Common myeloid progenitor, CD34-positive (primary cell): ENCODE results near the gene FAM163B.
A peak's percentile ranks its signal among the peaks of the same experiment; 100 is the strongest.

ENCODE experiments used
- CTCF ChIA-PET: fragments of 350-600 bp; sonication (Branson Sonifier 250); formaldehyde crosslinking; loops from one replicate; lab custom pipeline; 2021; ENCODE audit warnings: antibody characterized with exemption; lab: Charles Lee
- POLR2A ChIA-PET: fragments of 350-600 bp; sonication (Branson Sonifier 250); formaldehyde crosslinking; loops from one replicate; lab custom pipeline; 2021; ENCODE audit warnings: antibody characterized with exemption; lab: Charles Lee
- DNase-seq, 3 donors: peaks; one replicate each; pipeline versions ENCODE4 v3.0.0 to v3.0.0-alpha.2; 2013
- H3K27ac ChIP-seq, 2 experiments: 1 replicate in 1 of 2; 2 replicates in 1 of 2; pipeline ENCODE4 v1.7.0; 2013; ENCODE audit warnings: inconsistent platforms in 2 of 2, low read length in 2 of 2, mild to moderate bottlenecking in 2 of 2, low read depth in 1 of 2, moderate library complexity in 1 of 2; ENCODE audit not compliant: severe bottlenecking in 2 of 2, insufficient read depth in 1 of 2, poor library complexity in 1 of 2
- H3K27me3 ChIP-seq, 5 experiments: replicated peaks in 2 of 5; 1 replicate in 3 of 5; 2 replicates in 2 of 5; pipeline versions ENCODE4 v1.6.1 to v1.7.0; 2013; ENCODE audit warnings: low read length in 4 of 5, mild to moderate bottlenecking in 2 of 5, moderate library complexity in 2 of 5, inconsistent platforms in 1 of 5; ENCODE audit not compliant: insufficient read depth in 5 of 5, control insufficient read depth in 4 of 5
- H3K36me3 ChIP-seq, 4 experiments: 1 replicate in 2 of 4; 2 replicates in 2 of 4; pipeline versions ENCODE4 v1.6.1 to v1.7.0; 2013; ENCODE audit warnings: low read length in 3 of 4, control low read depth in 1 of 4, mild to moderate bottlenecking in 1 of 4; ENCODE audit not compliant: control insufficient read depth in 4 of 4, insufficient read depth in 4 of 4
- H3K4me1 ChIP-seq, 4 experiments: 1 replicate in 3 of 4; 2 replicates in 1 of 4; pipeline versions ENCODE4 v1.6.1 to v1.7.1; 2013; ENCODE audit warnings: low read length in 3 of 4, mild to moderate bottlenecking in 3 of 4, control low read depth in 1 of 4, inconsistent platforms in 1 of 4, moderate library complexity in 1 of 4; ENCODE audit not compliant: control insufficient read depth in 4 of 4, insufficient read depth in 4 of 4; ENCODE audit errors: control extremely low read depth in 1 of 4
- H3K4me3 ChIP-seq, 7 experiments: 1 replicate in 4 of 7; 2 replicates in 3 of 7; pipeline versions ENCODE4 v1.5.1 to v1.7.0; 2013; ENCODE audit warnings: mild to moderate bottlenecking in 7 of 7, low read length in 6 of 7, moderate library complexity in 6 of 7, inconsistent platforms in 2 of 7, low read depth in 2 of 7, control low read depth in 1 of 7; ENCODE audit not compliant: insufficient read depth in 4 of 7, control insufficient read depth in 1 of 7; ENCODE audit errors: extremely low read depth in 1 of 7
- H3K9me3 ChIP-seq, 5 experiments: 1 replicate in 4 of 5; 2 replicates in 1 of 5; pipeline versions ENCODE4 v1.6.1 to v1.7.1; 2013; ENCODE audit warnings: low read length in 4 of 5, mild to moderate bottlenecking in 2 of 5, inconsistent platforms in 1 of 5, low read depth in 1 of 5, moderate library complexity in 1 of 5; ENCODE audit not compliant: control insufficient read depth in 4 of 5, insufficient read depth in 2 of 5; ENCODE audit errors: control extremely low read depth in 1 of 5
- WGBS: methylation state at CpG from one replicate; pipeline ENCODE4 v1.1.5; 2013; ENCODE audit not compliant: insufficient coverage; 5-methylcytosine and 5-hydroxymethylcytosine counted together

FAM163B gene

DNA sequence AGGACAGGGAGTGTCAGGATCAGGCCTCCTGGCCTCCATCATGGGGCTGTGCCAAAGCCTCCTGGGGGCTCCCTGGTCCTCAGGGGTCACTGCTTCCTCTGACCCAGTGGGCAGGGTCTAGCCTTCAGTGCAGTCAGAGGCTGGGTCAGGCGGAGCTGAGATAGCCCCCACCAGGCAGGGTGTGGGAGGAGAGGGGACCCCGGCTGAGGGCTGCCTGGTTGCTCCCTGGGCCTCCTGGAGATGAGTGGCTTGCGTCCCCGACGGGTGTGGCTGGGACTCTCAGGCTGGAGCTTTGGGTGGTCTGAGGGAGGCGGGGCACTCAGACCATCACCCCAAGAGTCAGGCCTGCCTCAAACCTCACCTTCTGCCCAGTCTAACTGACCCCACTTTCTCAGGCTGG is 21.7 kb downstream of the FAM163B start:
- peaks cover 0 to 58% (median 2%) of the 10 kb centered on the region in 5 experiments for H3K27me3 ChIP-seq
- peaks cover 0 to 6% (median 0%) of the 10 kb centered on the region in 5 experiments for H3K9me3 ChIP-seq
- H3K4me3 ChIP-seq: no peak overlapping the region
- ChIA-PET CTCF (interaction anchor here (1.2 to 1.7 kb wide), 3 partner anchors 9 to 47 kb away, joined by 3 to 4 read pairs (median 3); no protein-coding TSS in a partner anchor), POLR2A (no interaction called here)
- 100% methylated on average over 4 of the region's 6 CpGs for WGBS
- peaks cover 0 to 23% (median 18%) of the 10 kb centered on the region in 4 experiments for H3K4me1 ChIP-seq
- H3K36me3 ChIP-seq: no peaks in the 10 kb centered on the region
- no peak overlapping the region for H3K27ac ChIP-seq
- DNase-seq: no peak

DNA sequence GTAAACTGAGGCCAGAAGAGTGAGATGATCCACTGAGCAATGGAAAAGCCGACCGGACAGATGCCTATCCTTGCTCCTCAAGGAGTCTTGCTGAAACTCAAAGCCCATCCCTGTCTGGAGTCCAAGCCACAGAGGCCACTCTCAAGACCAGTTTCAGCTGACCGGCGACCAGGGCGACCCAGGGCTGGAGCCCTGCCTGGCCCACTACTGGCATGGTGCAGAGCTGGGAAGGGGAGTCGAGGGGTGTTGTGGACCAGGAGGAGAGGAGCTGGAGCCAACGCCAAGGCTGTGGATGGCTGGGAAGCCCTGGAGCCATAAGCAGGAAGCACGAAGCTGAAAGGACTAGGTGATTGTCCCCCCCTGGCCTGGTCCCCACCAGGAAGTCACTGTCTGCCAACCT is 22.1 kb downstream of the FAM163B start:
- 81% methylated on average over 8 of the region's 8 CpGs for WGBS
- H3K4me3 ChIP-seq: no peak overlapping the region
- peaks cover 0 to 6% (median 0%) of the 10 kb centered on the region in 5 experiments for H3K9me3 ChIP-seq
- POLR2A ChIA-PET: no interaction called here
- CTCF ChIA-PET: interaction anchor here (1.2 to 1.7 kb wide), 3 partner anchors 9 to 47 kb away, joined by 3 to 4 read pairs (median 3); no protein-coding TSS in a partner anchor
- peaks cover 0 to 58% (median 2%) of the 10 kb centered on the region in 5 experiments for H3K27me3 ChIP-seq
- H3K36me3 ChIP-seq: no peaks in the 10 kb centered on the region
- peaks cover 0 to 23% (median 18%) of the 10 kb centered on the region in 4 experiments for H3K4me1 ChIP-seq
- no peak for DNase-seq
- H3K27ac ChIP-seq: no peak overlapping the region

DNA sequence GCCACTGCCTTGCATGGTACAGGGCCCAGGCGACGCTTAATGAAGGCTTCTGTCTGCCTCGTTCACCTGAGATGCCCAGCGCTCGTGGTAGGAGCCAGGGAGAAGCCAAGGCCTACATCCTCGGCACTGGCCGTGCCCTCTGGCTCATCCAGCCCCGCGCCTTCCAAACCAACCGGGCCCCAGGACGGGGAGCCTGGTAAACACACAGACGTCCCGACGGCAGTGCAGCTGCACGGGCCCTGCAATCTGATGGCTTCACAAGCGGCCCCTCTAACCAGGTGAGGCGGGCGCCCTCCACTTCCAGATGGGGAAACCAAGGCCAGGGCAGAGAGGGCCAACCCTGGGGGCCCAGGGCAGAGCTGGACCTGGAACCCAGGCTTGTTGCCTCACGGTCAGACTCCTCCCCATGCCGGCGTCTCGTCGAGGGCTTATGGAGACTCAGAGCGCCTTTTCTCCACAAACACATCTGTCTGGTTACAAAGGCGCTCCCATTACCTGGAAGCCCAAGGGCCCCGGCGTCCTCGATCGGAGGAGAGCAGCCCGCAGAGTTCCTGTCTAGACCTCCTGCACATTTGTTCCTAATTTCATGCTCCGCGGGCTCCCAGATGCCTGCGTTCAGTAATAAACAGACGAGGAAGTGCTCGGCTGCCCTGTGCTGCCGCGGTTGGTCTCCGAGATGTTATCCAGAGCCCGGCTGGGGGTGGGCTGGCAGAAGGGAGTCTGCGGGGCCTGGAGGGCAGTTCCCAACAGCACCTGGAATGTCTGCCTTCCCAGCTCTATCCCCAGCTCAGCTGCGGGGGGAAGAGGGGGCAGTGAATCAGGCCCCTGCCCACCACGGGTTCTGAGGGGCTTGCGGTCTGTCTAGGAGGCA is 23.5 kb downstream of the FAM163B start:
- peak overlapping the region in 3 of 7 experiments; percentile 19 to 48 (median 26) for H3K4me3 ChIP-seq
- ChIA-PET CTCF (interaction anchor here (0.8 to 1.7 kb wide), 4 partner anchors 7 to 196 kb away, joined by 3 to 5 read pairs (median 4); no protein-coding TSS in a partner anchor), POLR2A (interaction anchor here (0.6 kb wide), 2 partner anchors 59 to 912 kb away, joined by 3 read pairs; no protein-coding TSS in a partner anchor)
- DNase-seq: peak; percentile 20 to 59 (median 54)
- no peak overlapping the region for H3K27ac ChIP-seq
- peaks cover 0 to 6% (median 0%) of the 10 kb centered on the region in 5 experiments for H3K9me3 ChIP-seq
- H3K36me3 ChIP-seq: no peaks in the 10 kb centered on the region
- H3K27me3 ChIP-seq: peaks cover 0 to 54% (median 6%) of the 10 kb centered on the region in 5 experiments
- 14% methylated on average over 43 of the region's 43 CpGs for WGBS
- H3K4me1 ChIP-seq: peaks cover 0 to 23% (median 18%) of the 10 kb centered on the region in 4 experiments

DNA sequence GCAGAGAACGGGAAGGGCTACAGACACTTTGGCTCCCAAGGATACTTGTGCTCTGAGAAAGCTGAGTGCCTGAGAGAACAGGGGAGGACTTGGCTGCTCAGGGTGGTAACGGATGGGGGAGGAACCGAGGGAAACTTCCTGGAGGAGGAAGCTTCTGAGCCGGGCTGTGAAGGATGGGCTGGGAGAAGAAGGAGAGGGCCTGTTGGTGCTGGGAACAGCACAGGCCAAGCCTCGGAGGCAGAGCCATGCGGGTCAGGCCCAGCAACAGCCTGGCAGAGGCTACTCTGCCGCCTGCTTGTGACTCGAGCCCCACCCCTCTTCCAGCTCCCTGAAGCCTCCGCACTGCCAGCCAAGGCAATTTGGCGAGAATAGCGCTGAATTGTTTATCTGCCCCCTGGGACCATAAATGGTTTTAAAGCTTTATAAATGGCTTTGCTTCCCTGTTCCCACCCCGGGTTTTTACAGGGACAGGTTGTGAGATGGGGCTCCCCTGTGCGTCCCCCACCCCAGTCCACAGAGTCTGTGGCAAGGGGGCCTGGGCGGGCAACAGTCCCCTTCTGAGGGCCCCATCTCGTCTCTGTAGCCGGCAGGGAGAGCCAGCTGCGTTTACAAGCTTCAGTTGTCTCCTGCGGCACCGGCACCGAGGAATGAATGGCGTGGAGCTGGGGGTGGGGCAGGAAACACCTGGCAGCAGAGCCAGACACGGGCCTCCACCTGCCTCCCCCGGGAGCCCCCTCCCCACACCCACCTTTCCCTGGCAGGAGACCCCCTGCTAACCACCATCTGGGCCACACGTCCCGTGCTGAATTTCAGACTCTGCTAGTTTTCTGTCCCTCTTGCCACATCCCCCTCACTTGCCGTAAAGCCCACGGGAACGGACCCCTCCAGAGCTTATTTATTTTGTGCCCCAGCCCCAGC is 24.4 kb downstream of the FAM163B start:
- 11% methylated on average over 19 of the region's 28 CpGs for WGBS
- Histone ChIP-seq H3K36me3 (no peaks in the 10 kb centered on the region), H3K4me1 (peaks cover 0 to 23% (median 18%) of the 10 kb centered on the region in 4 experiments), H3K27ac (no peak overlapping the region), H3K9me3 (peaks cover 0 to 6% (median 0%) of the 10 kb centered on the region in 5 experiments), H3K4me3 (peak overlapping the region in 2 of 7 experiments; percentile 19 to 26), H3K27me3 (peaks cover 0 to 51% (median 6%) of the 10 kb centered on the region in 5 experiments)
- ChIA-PET POLR2A (interaction anchor here (0.6 to 0.8 kb wide), 2 partner anchors 51 to 60 kb away, joined by 3 read pairs; no protein-coding TSS in a partner anchor), CTCF (interaction anchor here (0.8 to 1.5 kb wide), 4 partner anchors 44 to 197 kb away, joined by 3 to 5 read pairs (median 4); no protein-coding TSS in a partner anchor)
- DNase-seq: peak; percentile 7 to 76 (median 69)

DNA sequence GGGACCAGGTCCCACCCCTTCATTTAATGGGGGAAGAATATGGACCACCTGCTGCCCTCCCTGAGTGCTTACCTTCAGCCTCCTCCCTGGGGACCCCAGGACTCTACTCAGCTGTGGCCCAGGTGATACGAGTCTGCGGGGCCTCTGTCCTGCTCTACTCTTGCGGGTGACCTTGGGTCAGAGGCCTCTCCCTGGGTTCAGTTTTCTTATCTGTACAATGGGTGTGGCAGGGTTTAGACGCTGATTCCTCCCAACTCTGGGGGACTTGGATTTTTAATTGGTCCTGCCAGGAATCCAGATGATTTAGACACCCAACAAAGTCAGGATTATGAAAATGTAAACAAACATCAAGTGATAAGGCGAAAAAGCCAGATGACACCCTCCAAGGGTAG is 25.0 kb downstream of the FAM163B start:
- H3K4me1 ChIP-seq: peaks cover 0 to 24% (median 19%) of the 10 kb centered on the region in 4 experiments
- H3K27ac ChIP-seq: no peak overlapping the region
- no peak for DNase-seq
- H3K9me3 ChIP-seq: peaks cover 0 to 6% (median 0%) of the 10 kb centered on the region in 5 experiments
- H3K27me3 ChIP-seq: peaks cover 0 to 55% (median 11%) of the 10 kb centered on the region in 5 experiments
- H3K4me3 ChIP-seq: no peak overlapping the region
- H3K36me3 ChIP-seq: no peaks in the 10 kb centered on the region
- 96% methylated on average over 4 of the region's 5 CpGs for WGBS
- ChIA-PET POLR2A (no interaction called here), CTCF (interaction anchor here (1.3 to 1.5 kb wide), 2 partner anchors 52 to 198 kb away, joined by 3 to 4 read pairs; no protein-coding TSS in a partner anchor)

DNA sequence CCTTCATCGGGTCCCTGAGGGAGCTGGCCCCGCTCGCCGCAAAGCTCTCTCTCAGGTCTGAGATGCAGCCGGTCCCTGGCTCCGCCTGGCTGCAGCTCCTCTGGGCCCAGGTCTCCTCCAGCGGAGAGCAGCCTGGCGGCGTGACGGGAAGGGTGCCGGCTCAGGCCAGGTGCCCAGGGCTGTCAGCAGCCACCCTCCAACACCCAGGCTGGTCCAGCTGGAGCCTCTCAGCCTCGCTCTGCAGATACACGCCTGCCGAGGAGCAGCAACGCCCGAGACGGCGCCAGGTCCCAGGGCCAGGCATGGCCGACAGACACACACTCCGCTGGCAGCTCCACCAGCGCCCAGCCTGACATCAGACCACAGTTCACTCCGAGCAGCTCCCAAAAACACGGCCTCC is 25.6 kb downstream of the FAM163B start:
- Histone ChIP-seq H3K27me3 (peaks cover 0 to 61% (median 13%) of the 10 kb centered on the region in 5 experiments), H3K4me1 (peaks cover 0 to 30% (median 22%) of the 10 kb centered on the region in 4 experiments), H3K36me3 (no peaks in the 10 kb centered on the region), H3K4me3 (no peak overlapping the region), H3K9me3 (peaks cover 0 to 4% (median 0%) of the 10 kb centered on the region in 5 experiments), H3K27ac (no peak overlapping the region)
- DNase-seq: no peak
- CTCF ChIA-PET: no interaction called here
- POLR2A ChIA-PET: interaction anchor here (0.6 kb wide), 1 partner anchor 34 kb away, joined by 3 read pairs; no protein-coding TSS in a partner anchor
- WGBS: 94% methylated on average over 22 of the region's 23 CpGs
